H1 (cell line): ENCODE results near the gene NAV2. TPM values are rescaled to one million over a fixed set of nuclear protein-coding genes. Genes with fewer than 3 reads are reported as not detected.

ENCODE experiments used
- CTCF ChIA-PET: fragments of 300-600 bp; sonication (Branson Sonifier 250); formaldehyde crosslinking; loops from one replicate; lab custom pipeline; 2021; ENCODE audit not compliant: partially characterized antibody; lab: Charles Lee
- POLR2A ChIA-PET: fragments of 300-600 bp; sonication (Branson Sonifier 250); formaldehyde crosslinking; loops from one replicate; lab custom pipeline; 2021; ENCODE audit warnings: inconsistent platforms; ENCODE audit not compliant: partially characterized antibody; lab: Charles Lee
- DNase-seq, 2 experiments: peaks; one replicate each; pipeline versions ENCODE4 v3.0.0 to v3.0.0-alpha.2; 2010 to 2022; ENCODE audit warnings: low spot score in 2 of 2, low read depth in 1 of 2, mixed read lengths in 1 of 2
- FAIRE-seq: peaks from 2 replicates; lab custom pipeline; 2011; peaks lifted over from hg19 to GRCh38; lab: Jason Lieb, UNC
- H2AFZ ChIP-seq: 2 replicates; pipeline ENCODE4 v1.8.1; 2012; ENCODE audit warnings: low read length, inconsistent platforms
- H2AK5ac ChIP-seq: 2 replicates; pipeline ENCODE4 v1.6.1; 2013; ENCODE audit warnings: low read depth, low read length
- H2BK120ac ChIP-seq: replicated peaks from 2 replicates; pipeline ENCODE3; 2013; ENCODE audit warnings: low read depth, low read length, inconsistent platforms
- H2BK12ac ChIP-seq: 2 replicates; pipeline ENCODE4 v1.6.1; 2013; ENCODE audit warnings: low read depth, low read length
- H2BK15ac ChIP-seq: 2 replicates; pipeline ENCODE4 v1.6.1; 2013; ENCODE audit warnings: low read length
- H2BK20ac ChIP-seq: 2 replicates; pipeline ENCODE4 v1.6.1; 2013; ENCODE audit warnings: low read length
- H2BK5ac ChIP-seq: 2 replicates; pipeline ENCODE4 v1.6.1; 2013; ENCODE audit warnings: low read depth, low read length
- H3K14ac ChIP-seq: 2 replicates; pipeline ENCODE4 v1.6.1; 2013; ENCODE audit warnings: inconsistent platforms; ENCODE audit not compliant: insufficient read length
- H3K18ac ChIP-seq: 2 replicates; pipeline ENCODE4 v1.6.1; 2013; ENCODE audit warnings: low read length; ENCODE audit errors: extremely low read depth
- H3K23ac ChIP-seq: 2 replicates; pipeline ENCODE4 v1.6.1; 2013; ENCODE audit warnings: inconsistent platforms; ENCODE audit not compliant: insufficient read length
- H3K23me2 ChIP-seq: 2 replicates; pipeline ENCODE4 v1.6.1; 2013; ENCODE audit warnings: low read depth, low read length
- H3K27ac ChIP-seq: 2 replicates; pipeline ENCODE4 v1.6.1; 2011; ENCODE audit warnings: low read depth, low read length, inconsistent platforms
- H3K27me3 ChIP-seq, 4 experiments: replicated peaks in 1 of 4; 1 replicate in 1 of 4; 2 replicates in 3 of 4; pipeline versions ENCODE4 v1.6.1 to v1.8.1; 2011 to 2013; ENCODE audit warnings: low read length in 3 of 4, mild to moderate bottlenecking in 3 of 4, inconsistent platforms in 2 of 4, mixed read lengths in 2 of 4, moderate library complexity in 1 of 4; ENCODE audit not compliant: control insufficient read depth in 3 of 4, insufficient read depth in 3 of 4; ENCODE audit errors: extremely low read depth in 1 of 4
- H3K36me3 ChIP-seq, 4 experiments: 2 replicates each; pipeline versions ENCODE4 v1.6.1 to v1.8.1; 2011 to 2013; ENCODE audit warnings: mild to moderate bottlenecking in 4 of 4, low read length in 3 of 4, moderate library complexity in 2 of 4, control low read depth in 1 of 4, inconsistent platforms in 1 of 4; ENCODE audit not compliant: insufficient read depth in 4 of 4, control insufficient read depth in 2 of 4
- H3K4ac ChIP-seq: replicated peaks from 2 replicates; pipeline ENCODE3; 2013; ENCODE audit warnings: low read length, low read depth, mixed read lengths, inconsistent platforms; ENCODE audit not compliant: insufficient read length
- H3K4me1 ChIP-seq, 4 experiments: replicated peaks in 1 of 4; 1 replicate in 1 of 4; 2 replicates in 3 of 4; pipeline versions ENCODE4 v1.6.1 to v1.8.1; 2011 to 2013; ENCODE audit warnings: low read length in 3 of 4, inconsistent platforms in 2 of 4, mixed read lengths in 1 of 4; ENCODE audit not compliant: insufficient read depth in 4 of 4, control insufficient read depth in 3 of 4
- H3K4me2 ChIP-seq, 2 experiments: 2 replicates each; pipeline versions ENCODE4 v1.6.1 to v1.8.1; 2011 to 2013; ENCODE audit warnings: low read depth in 2 of 2, low read length in 2 of 2, control low read depth in 1 of 2, inconsistent platforms in 1 of 2, mild to moderate bottlenecking in 1 of 2; ENCODE audit not compliant: insufficient read depth in 1 of 2
- H3K4me3 ChIP-seq, 4 experiments: fragments of 200-600, 300-600 bp in 1 of 4; sonication (generic), shearing (Covaris generic), sonication (Bioruptor Twin) in 1 of 4; 2 replicates each; pipeline versions ENCODE4 v1.5.1 to v1.8.1; 2011 to 2016; ENCODE audit warnings: low read length in 4 of 4, low read depth in 3 of 4, control low read depth in 2 of 4, inconsistent platforms in 2 of 4, mild to moderate bottlenecking in 2 of 4, mixed read lengths in 1 of 4, moderate library complexity in 1 of 4; ENCODE audit not compliant: insufficient read depth in 2 of 4; ENCODE audit errors: extremely low read depth in 1 of 4
- H3K56ac ChIP-seq: replicated peaks from 2 replicates; pipeline ENCODE3; 2013; ENCODE audit warnings: low read depth, mild to moderate bottlenecking, mixed read lengths, low read length, inconsistent platforms; ENCODE audit not compliant: insufficient read length
- H3K79me1 ChIP-seq: 2 replicates; pipeline ENCODE4 v1.6.1; 2013; ENCODE audit warnings: low read depth, low read length, control low read depth
- H3K79me2 ChIP-seq, 2 experiments: 2 replicates each; pipeline versions ENCODE4 v1.6.1 to v1.8.1; 2012 to 2013; ENCODE audit warnings: low read length in 2 of 2, mild to moderate bottlenecking in 2 of 2, inconsistent platforms in 1 of 2; ENCODE audit not compliant: insufficient read depth in 2 of 2, control insufficient read depth in 1 of 2
- H3K9ac ChIP-seq, 4 experiments: replicated peaks in 1 of 4; 1 replicate in 1 of 4; 2 replicates in 3 of 4; pipeline versions ENCODE4 v1.6.1 to v1.8.1; 2011 to 2013; ENCODE audit warnings: low read depth in 3 of 4, low read length in 3 of 4, control low read depth in 2 of 4, mild to moderate bottlenecking in 2 of 4, moderate library complexity in 2 of 4, inconsistent platforms in 1 of 4; ENCODE audit errors: extremely low read depth in 1 of 4
- H3K9me3 ChIP-seq, 2 experiments: 2 replicates each; pipeline versions ENCODE4 v1.6.1 to v1.8.1; 2012 to 2013; ENCODE audit warnings: mild to moderate bottlenecking in 2 of 2, moderate library complexity in 2 of 2, control low read depth in 1 of 2, inconsistent platforms in 1 of 2, low read depth in 1 of 2, low read length in 1 of 2, mixed read lengths in 1 of 2; ENCODE audit not compliant: insufficient read depth in 2 of 2
- H4K20me1 ChIP-seq, 2 experiments: replicated peaks in 1 of 2; 2 replicates each; pipeline versions ENCODE3 to v1.8.1; 2011 to 2013; ENCODE audit warnings: inconsistent platforms in 2 of 2, low read length in 2 of 2, mild to moderate bottlenecking in 1 of 2; ENCODE audit not compliant: insufficient read depth in 2 of 2, control insufficient read depth in 1 of 2
- H4K5ac ChIP-seq: 2 replicates; pipeline ENCODE4 v1.6.1; 2013; ENCODE audit warnings: low read length, low read depth, mixed read lengths, inconsistent platforms; ENCODE audit not compliant: insufficient read length
- H4K8ac ChIP-seq: 2 replicates; pipeline ENCODE4 v1.8.0; 2013; ENCODE audit warnings: mild to moderate bottlenecking, moderate library complexity, low read length, inconsistent platforms; ENCODE audit not compliant: insufficient read depth; ENCODE audit errors: extremely low read depth
- H4K91ac ChIP-seq: replicated peaks from 2 replicates; pipeline ENCODE3; 2013; ENCODE audit warnings: low read length, mixed read lengths, inconsistent platforms; ENCODE audit not compliant: insufficient read length
- BCL11A ChIP-seq, 2 experiments: IDR thresholded peaks; one replicate each; pipeline ENCODE4 v1.6.1; 2011; ENCODE audit warnings: low read depth in 2 of 2, low read length in 2 of 2, mild to moderate bottlenecking in 2 of 2
- CEBPB ChIP-seq: IDR thresholded peaks from 2 replicates; pipeline ENCODE4 v1.6.1; 2012; ENCODE audit warnings: low read depth, low read length
- KDM1A ChIP-seq: fragments of 200-600, 300-600 bp; sonication (generic); IDR thresholded peaks from 2 replicates; pipeline ENCODE4 v1.7.1; 2016; ENCODE audit warnings: mild to moderate bottlenecking, low read length, borderline replicate concordance
- WGBS, 2 experiments: shearing (Covaris generic) in 1 of 2; methylation state at CpG; one replicate each; pipeline versions ENCODE4 v1.1.6 to v1.1.7; 2013 to 2015; ENCODE audit warnings: low lambda C conversion rate in 2 of 2, mixed read lengths in 2 of 2, inconsistent platforms in 1 of 2, low coverage in 1 of 2, missing lambda C conversion rate in 1 of 2; ENCODE audit not compliant: insufficient replicate concordance in 2 of 2, insufficient coverage in 1 of 2, insufficient read length in 1 of 2; ENCODE audit errors: extremely low coverage in 1 of 2, missing lambda C conversion rate in 1 of 2; 5-methylcytosine and 5-hydroxymethylcytosine counted together
- polyA plus RNA-seq, 7 experiments: library from polyadenylated mRNA; depleted of rRNA in 3 of 7; stranded (reverse) in 5 of 7; unstranded in 2 of 7; fragments of >200 nt in 5 of 7; fragments of 200-250 nt in 2 of 7; gene quantifications; 1 replicate in 5 of 7; 2 replicates in 1 of 7; 4 replicates in 1 of 7; pipeline versions ENCODE4 v1.2.1 to v1.2.3, GENCODE V29; 2011 to 2013; ENCODE audit warnings: missing spikeins in 2 of 7, mixed read lengths in 2 of 7
- total RNA-seq: library from RNA; stranded (reverse); fragmentation: NEBNext Ultra II Directional; extraction: Animal tissue kit (Norgen Biotek cat#: 25700); gene quantifications from 2 replicates; pipeline ENCODE4 v1.2.1, GENCODE V29; 2021

The NAV2 gene
- total and polyA plus RNA-seq, 2 of the 8 experiments (the other 6 are each of a cell fraction or from before 2014, with no cell fraction given): 35.6 to 73.6 TPM

GRCh38 chr11:19743622-19744021 lies 31.0 kb downstream of the NAV2 start:
- TF ChIP-seq KDM1A: no peak
- TF ChIP-seq BCL11A (IDR thresholded peaks at IDR 0.05; ENCODE audit: low read depth in 2 of 2, low read length in 2 of 2): no peak
- no peak for TF ChIP-seq CEBPB
- H3K4ac ChIP-seq: no peak overlapping the region
- ChIA-PET CTCF (interaction anchor here (0.6 to 2.9 kb wide), 58 partner anchors 8 to 389 kb away, joined by 3 to 104 read pairs (median 6); no protein-coding TSS in a partner anchor), POLR2A (interaction anchor here (1.1 to 1.8 kb wide), 2 partner anchors 8 to 10 kb away, joined by 3 to 4 read pairs; no protein-coding TSS in a partner anchor)
- H3K79me1 ChIP-seq: no peaks in the 10 kb centered on the region
- H3K23me2 ChIP-seq: no peaks in the 10 kb centered on the region
- peaks cover 7 to 9% of the 10 kb centered on the region in 2 experiments; a peak in 2 of 4 replicates for H3K9me3 ChIP-seq
- DNase-seq (no peak), FAIRE-seq (no peak)
- 86% methylated on average over 4 of the region's 4 CpGs; no CpG with 5 or more reads in 1 of the 2 experiments for WGBS, 2 experiments
- H3K4me1 ChIP-seq: peaks cover 0 to 12% (median 3%) of the 10 kb centered on the region in 4 experiments; a peak in 3 of 7 replicates
- no peak overlapping the region for H4K5ac ChIP-seq
- H3K23ac ChIP-seq: no peak overlapping the region
- no peak overlapping the region for H3K14ac ChIP-seq
- no peak overlapping the region for H3K56ac ChIP-seq
- no peak overlapping the region for H2BK12ac ChIP-seq
- no peak overlapping the region for H3K9ac ChIP-seq
- peak overlapping the region; percentile 49; the same call in 1 of the 2 replicates for H2AK5ac ChIP-seq
- no peak overlapping the region for H4K8ac ChIP-seq
- H2BK5ac ChIP-seq: no peak overlapping the region
- H3K4me2 ChIP-seq: no peak overlapping the region
- H4K20me1 ChIP-seq: no peaks in the 10 kb centered on the region
- 0 out of 2 replicates have a peak overlapping the region, but pooled peaks have one; percentile 5 for H3K18ac ChIP-seq
- H4K91ac ChIP-seq: no peak overlapping the region
- H2AFZ ChIP-seq: no peak overlapping the region
- H2BK15ac ChIP-seq: no peak overlapping the region
- H2BK20ac ChIP-seq: peak overlapping the region; percentile 38; the same call in 1 of the 2 replicates
- no peak overlapping the region for H3K4me3 ChIP-seq
- H3K27me3 ChIP-seq: no peaks in the 10 kb centered on the region
- no peak overlapping the region for H3K27ac ChIP-seq
- no peaks in the 10 kb centered on the region for H3K79me2 ChIP-seq
- no peaks in the 10 kb centered on the region for H3K36me3 ChIP-seq
- H2BK120ac ChIP-seq: no peak overlapping the region
